ENCODE results near the gene FXYD5.

Gene FXYD5, protein sequence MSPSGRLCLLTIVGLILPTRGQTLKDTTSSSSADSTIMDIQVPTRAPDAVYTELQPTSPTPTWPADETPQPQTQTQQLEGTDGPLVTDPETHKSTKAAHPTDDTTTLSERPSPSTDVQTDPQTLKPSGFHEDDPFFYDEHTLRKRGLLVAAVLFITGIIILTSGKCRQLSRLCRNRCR

GRCh38 chr19:35154525-35155406 is at the start of gene FXYD5:
Gene FXYD5 (plus strand): TSS chr19:35154735. CDS start chr19:35155551, 816 bp downstream.
- no peak for TF ChIP-seq CTCF (IDR thresholded peaks at IDR 0.05; ENCODE audit: low read depth, low read length, missing control alignments)
- H3K4me3 ChIP-seq (replicated peaks; ENCODE audit: low read depth, low read length) = peak within 1 kb of the TSS; percentile 83
- no peak for DNase-seq (ENCODE audit: extremely low read depth, low read depth)

DNA sequence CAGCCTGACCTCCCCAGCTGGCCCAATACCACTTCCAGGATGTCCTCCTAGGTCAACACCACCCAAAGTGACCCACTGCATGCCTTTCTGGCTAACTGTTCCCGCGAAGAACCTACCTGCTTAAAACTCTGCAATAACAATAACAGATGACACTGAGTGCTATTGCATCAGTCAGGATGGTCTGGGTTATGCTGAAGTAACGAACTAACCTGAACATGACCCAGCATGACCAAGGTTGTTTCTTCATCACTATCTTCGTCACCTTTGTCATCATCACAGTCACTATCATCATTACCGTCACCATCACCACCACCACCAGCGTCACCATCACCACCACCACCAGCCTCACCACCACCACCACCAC is 49.5 kb upstream of the FXYD5 start:
- no peak for DNase-seq (ENCODE audit: extremely low read depth, low read depth)
- TF ChIP-seq CTCF (IDR thresholded peaks at IDR 0.05; ENCODE audit: low read depth, low read length, missing control alignments) = no peak
- H3K4me3 ChIP-seq (replicated peaks; ENCODE audit: low read depth, low read length) = no peak overlapping the region

DNA sequence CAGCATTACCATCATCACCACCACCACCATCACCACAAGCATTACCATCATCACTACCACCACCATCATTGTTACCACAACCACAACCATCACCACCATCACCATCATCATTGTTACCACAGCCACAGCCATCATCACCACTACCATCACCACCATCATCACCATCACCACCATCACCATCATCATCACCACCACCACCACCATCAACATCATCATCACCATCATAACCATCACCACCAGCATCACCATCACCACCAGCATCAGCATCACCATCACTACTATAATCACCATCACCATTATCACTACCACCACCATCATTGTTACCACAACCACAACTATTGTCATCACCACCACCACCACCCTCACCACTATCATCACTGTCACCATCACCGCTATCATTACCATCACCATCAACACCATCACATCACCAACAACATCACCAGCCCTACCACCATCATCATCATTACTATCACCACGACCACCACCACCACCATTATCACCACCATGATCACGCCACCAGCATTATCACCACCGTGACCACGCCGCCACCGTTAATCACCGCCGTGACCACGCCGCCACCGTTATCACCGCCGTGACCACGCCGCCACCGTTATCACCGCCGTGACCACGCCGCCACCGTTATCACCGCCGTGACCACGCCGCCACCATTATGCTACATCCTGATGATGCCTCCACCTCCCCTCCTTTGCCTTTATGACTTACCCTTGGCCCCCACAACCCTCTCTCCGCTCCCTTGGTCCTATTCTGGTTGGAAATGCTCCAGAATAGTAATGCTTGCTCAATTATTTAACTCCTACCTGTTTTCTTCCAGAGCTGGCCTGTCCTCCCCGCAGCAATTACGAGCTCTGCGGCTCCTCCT is 48.9 kb upstream of the FXYD5 start:
- H3K4me3 ChIP-seq (replicated peaks; ENCODE audit: low read depth, low read length) = no peak overlapping the region
- DNase-seq (ENCODE audit: extremely low read depth, low read depth) = no peak
- no peak for TF ChIP-seq CTCF (IDR thresholded peaks at IDR 0.05; ENCODE audit: low read depth, low read length, missing control alignments)

DNA sequence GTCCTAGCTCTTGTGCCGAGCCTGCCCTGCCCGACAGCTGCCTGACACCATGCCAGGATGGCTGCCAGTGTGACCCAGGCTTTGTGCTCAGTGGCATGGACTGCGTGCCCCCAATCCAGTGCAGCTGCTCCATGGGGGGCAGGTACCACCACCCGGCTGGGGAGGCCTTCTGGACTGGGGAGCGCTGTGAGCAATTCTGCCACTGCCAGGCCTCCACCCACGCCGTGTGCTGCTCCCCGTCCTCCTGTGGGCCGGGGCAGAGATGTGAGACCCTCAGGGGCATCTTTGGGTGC is 48.3 kb upstream of the FXYD5 start:
- no peak for DNase-seq (ENCODE audit: extremely low read depth, low read depth)
- no peak overlapping the region for H3K4me3 ChIP-seq (replicated peaks; ENCODE audit: low read depth, low read length)
- no peak for TF ChIP-seq CTCF (IDR thresholded peaks at IDR 0.05; ENCODE audit: low read depth, low read length, missing control alignments)

DNA sequence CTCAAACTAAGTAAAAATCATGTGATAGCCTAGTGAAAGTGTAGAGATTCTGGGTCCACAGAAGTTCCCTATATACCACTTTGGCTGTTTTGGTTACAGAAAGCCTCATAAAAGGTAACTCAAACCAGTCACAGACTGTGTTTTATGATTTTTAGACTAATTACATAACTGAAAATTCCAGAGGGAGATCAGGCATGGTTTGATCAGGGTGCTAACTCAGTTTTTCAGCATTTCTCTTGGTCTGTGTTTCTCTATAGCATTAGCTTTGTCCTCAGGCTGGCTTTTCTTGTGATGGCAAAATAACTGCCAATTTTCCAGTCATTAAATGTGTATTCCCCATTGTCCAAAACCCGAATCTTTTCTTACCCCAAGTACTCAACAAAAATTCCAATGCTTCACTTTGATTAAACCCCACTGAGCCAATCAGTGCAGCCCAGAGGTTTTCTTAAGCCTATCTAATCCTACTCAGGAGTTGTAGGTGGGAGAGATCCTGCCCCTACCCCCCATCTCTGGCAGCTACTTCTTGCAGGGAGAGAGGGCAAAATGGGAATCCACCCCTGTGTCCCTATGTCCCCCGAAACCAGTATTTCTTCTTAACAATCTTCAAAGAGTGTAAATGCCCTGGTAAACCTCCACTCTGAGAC is 47.5 kb upstream of the FXYD5 start:
- TF ChIP-seq CTCF (IDR thresholded peaks at IDR 0.05; ENCODE audit: low read depth, low read length, missing control alignments) = no peak
- no peak overlapping the region for H3K4me3 ChIP-seq (replicated peaks; ENCODE audit: low read depth, low read length)
- no peak for DNase-seq (ENCODE audit: extremely low read depth, low read depth)

DNA sequence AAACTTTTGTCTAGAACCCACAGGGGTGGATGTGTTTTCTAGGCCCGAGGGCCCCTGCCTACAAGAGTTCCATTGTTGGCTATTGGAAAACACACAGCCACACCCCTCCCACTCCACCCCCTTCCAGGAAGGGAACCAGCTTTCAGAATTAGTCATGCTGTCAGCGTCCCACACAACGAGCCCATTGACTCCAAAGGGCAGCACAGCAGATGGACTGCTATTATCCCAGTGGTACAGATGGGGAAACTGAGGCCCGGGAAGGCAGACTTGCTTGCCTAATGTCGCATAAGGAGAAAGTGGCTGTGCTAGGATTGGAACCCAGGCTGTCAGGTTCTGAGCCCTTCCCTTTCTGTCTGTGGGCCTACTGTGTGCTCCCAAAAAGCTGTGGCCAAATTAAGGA is 47.0 kb upstream of the FXYD5 start:
- DNase-seq (ENCODE audit: extremely low read depth, low read depth) = no peak
- H3K4me3 ChIP-seq (replicated peaks; ENCODE audit: low read depth, low read length) = no peak overlapping the region
- TF ChIP-seq CTCF (IDR thresholded peaks at IDR 0.05; ENCODE audit: low read depth, low read length, missing control alignments) = no peak
